Fibroblast of peridontal ligament (primary cell): ENCODE data around the gene ATP1A4.

Experiments
- DNase-seq: peaks from one replicate; pipeline ENCODE4 v3.0.0-alpha.2; 2010; ENCODE audit errors: extremely low read depth

Gene ATP1A4

GRCh38 chr1:160171980-160172379 lies 20.6 kb downstream of the ATP1A4 start:
- no peak for DNase-seq

GRCh38 chr1:160177231-160177630 lies 25.8 kb downstream of the ATP1A4 start:
- DNase-seq = no peak

GRCh38 chr1:160177667-160178066 lies 26.3 kb downstream of the ATP1A4 start:
- DNase-seq = no peak

- no peak for DNase-seq
Observed at GRCh38 chr1:160178731-160179130, 27.3 kb downstream of the ATP1A4 start.

GRCh38 chr1:160179336-160179735 lies 27.9 kb downstream of the ATP1A4 start:
- DNase-seq = no peak

GRCh38 chr1:160186246-160186645 lies 34.8 kb downstream of the ATP1A4 start:
- no peak for DNase-seq

- no peak for DNase-seq
Observed at GRCh38 chr1:160186729-160187128, 35.3 kb downstream of the ATP1A4 start.

GRCh38 chr1:160187407-160187806 lies 36.0 kb downstream of the ATP1A4 start:
- no peak for DNase-seq

GRCh38 chr1:160188341-160188740 lies 36.9 kb downstream of the ATP1A4 start:
- DNase-seq = no peak

- DNase-seq = peak; percentile 57
Observed at GRCh38 chr1:160189649-160190625, 38.5 kb downstream of the ATP1A4 start, which contains the start of gene CASQ1. Gene CASQ1 (plus strand): TSS chr1:160190575. CDS start chr1:160190752, 177 bp downstream.

- DNase-seq = no peak
Observed at GRCh38 chr1:160191756-160192155, 40.4 kb downstream of the ATP1A4 start.

GRCh38 chr1:160192234-160192633 lies 40.8 kb downstream of the ATP1A4 start:
- no peak for DNase-seq

- peak; percentile 86 for DNase-seq
Observed at GRCh38 chr1:160193091-160193819, 41.9 kb downstream of the ATP1A4 start.

GRCh38 chr1:160193832-160194736 lies 42.7 kb downstream of the ATP1A4 start:
- DNase-seq = no peak

- DNase-seq = no peak
Observed at GRCh38 chr1:160194737-160195059, 43.3 kb downstream of the ATP1A4 start.

GRCh38 chr1:160196143-160196542 lies 44.7 kb downstream of the ATP1A4 start:
- no peak for DNase-seq

- no peak for DNase-seq
Observed at GRCh38 chr1:160197231-160197630, 45.8 kb downstream of the ATP1A4 start.

GRCh38 chr1:160200786-160201185 lies 49.4 kb downstream of the ATP1A4 start:
- no peak for DNase-seq

- peak; percentile 46 for DNase-seq
Observed at GRCh38 chr1:160204526-160205241, 53.3 kb downstream of the ATP1A4 start.

- peak; percentile 40 for DNase-seq
Observed at GRCh38 chr1:160205242-160206035, 54.0 kb downstream of the ATP1A4 start, which contains the start of gene PEA15. Gene PEA15 (plus strand): TSS chr1:160205384. CDS start chr1:160211545, 6,161 bp downstream.
